Ovary (tissue), 10 donors: ENCODE measurements around the gene CDC42EP4. TPM values are rescaled to one million over a fixed set of nuclear protein-coding genes. Genes with fewer than 3 reads are reported as not detected.
A peak's percentile ranks its signal among the peaks of the same experiment; 100 is the strongest.

Experiments used
- DNase-seq, 5 donors: peaks; one replicate each; pipeline ENCODE4 v3.0.0-alpha.2; 2019 to 2020
- H3K27ac ChIP-seq, 2 donors: fragments of 200-600 bp; one replicate each; pipeline versions ENCODE4 v1.5.1 to v1.8.0; 2019 to 2022
- H3K27me3 ChIP-seq: fragments of 200-600 bp; one replicate; pipeline ENCODE4 v1.8.0; 2022
- H3K36me3 ChIP-seq: fragments of 200-600 bp; sonication (generic); one replicate; pipeline ENCODE4 v1.5.1; 2019
- H3K4me1 ChIP-seq: one replicate; pipeline ENCODE4 v1.8.1; 2013; ENCODE audit warnings: mild to moderate bottlenecking, moderate library complexity; ENCODE audit not compliant: insufficient read depth
- H3K4me3 ChIP-seq: fragments of 200-600 bp; sonication (generic); one replicate; pipeline ENCODE4 v1.5.1; 2017
- H3K9me3 ChIP-seq, 2 donors: fragments of 200-600 bp in 1 of 2; sonication (generic) in 1 of 2; one replicate each; pipeline versions ENCODE4 v1.5.1 to v1.8.1; 2013 to 2019; ENCODE audit warnings: mild to moderate bottlenecking in 1 of 2, moderate library complexity in 1 of 2
- CTCF ChIP-seq, 3 donors: fragments of 450-650 bp in 2 of 3; fragments of 200-600 bp in 1 of 3; IDR thresholded peaks; one replicate each; pipeline versions ENCODE4 v1.5.1 to v1.8.0; 2016 to 2022; ENCODE audit warnings: antibody characterized with exemption in 3 of 3, mild to moderate bottlenecking in 1 of 3
- EP300 ChIP-seq: sonication (generic); formaldehyde crosslinking; IDR thresholded peaks from one replicate; pipeline ENCODE4 v1.6.1; 2017; ENCODE audit warnings: antibody characterized with exemption
- POLR2A ChIP-seq: fragments of 450-650 bp; IDR thresholded peaks from one replicate; pipeline ENCODE4 v1.6.1; 2017; ENCODE audit warnings: antibody characterized with exemption, mild to moderate bottlenecking, moderate library complexity
- whole genome bisulfite sequencing, 3 donors: extraction: QIAGEN DNeasy Blood & Tissue Kit in 1 of 3; methylation state at CpG; one replicate each; pipeline versions ENCODE4 v1.1.5 to v1.1.7; 2013 to 2017; 5-methylcytosine and 5-hydroxymethylcytosine counted together
- intact Hi-C, 4 donors: fragments of 100-400 bp; cut with DNase I; formaldehyde crosslinking; loops; one replicate each; pipeline versions ENCODE4 v1.11.0 to v1.15.1; 2022 to 2023
- long read RNA-seq, 3 donors: library from polyadenylated mRNA in 2 of 3; unstranded in 2 of 3; transcript quantifications; one replicate each; pipeline ENCODE4 v2.0.0 and lab custom pipeline, GENCODE V29; 2021 to 2026
- polyA plus RNA-seq, 2 donors: library from polyadenylated mRNA; stranded (reverse); fragments of 200-250 nt in 1 of 2; fragments of 350-450 nt in 1 of 2; fragmentation: Illumina TruSeq in 1 of 2; extraction: RNeasy Lipid Tissue Mini Kit (QIAGEN cat#74804) in 1 of 2; gene quantifications; one replicate each; pipeline ENCODE4 v1.2.3, GENCODE V29; 2013 to 2014
- total RNA-seq, 7 donors: library from RNA; depleted of rRNA in 2 of 7; stranded (reverse); fragments of >200 nt in 2 of 7; fragmentation: NEBNext Ultra II Directional in 3 of 7; extraction: Animal tissue kit (Norgen Biotek cat#: 25700) in 3 of 7; gene quantifications; one replicate each; pipeline versions ENCODE4 v1.1.0 to v1.2.4, GENCODE V29; 2016 to 2023
- donor health status: DM: no; HTN: no; CAD: no; lungs with moderate emphysema.
- donor health status: DM: no; HTN: no; CAD: no.
- donor health status: Bipolar disorder and iron deficiency.
- donor health status: DM: yes; HTN: yes; CAD: no.
- donor health status: DM: no; HTN: no; CAD: no.
- donor health status: DM: yes; HTN: yes; CAD: no.

Gene CDC42EP4
- total RNA-seq, result 100 to 1,000 TPM in 5 of 7 donors, 10 to 100 TPM in 2; 82.4 to 171 (median 120) TPM
- 100 to 1,000 TPM in 1 of 2 donors, 10 to 100 TPM in 1; 59.0 to 106 TPM for polyA plus RNA-seq
- long read RNA-seq, donor 1, transcript CDC42EP4-201 (2 exons, 3,272 nt), result major isoform, 365 of 479 reads
- long read RNA-seq, donor 1, transcript CDC42EP4-205 (2 exons, 1,022 nt), result minor isoform, 16 of 479 reads
- long read RNA-seq, donor 1, partial matches to known transcripts, result 0 of 479 reads
- long read RNA-seq, donor 1, other reads (novel, unspliced or antisense), result 98 of 479 reads
- long read RNA-seq, donor 2, transcript CDC42EP4-201 (2 exons, 3,272 nt), result major isoform, 22 of 24 reads
- long read RNA-seq, donor 2, partial matches to known transcripts, result 0 of 24 reads
- long read RNA-seq, donor 2, other reads (novel, unspliced or antisense), result 0 of 24 reads
- long read RNA-seq, donor 3, transcript CDC42EP4-205 (2 exons, 1,022 nt), result minor isoform, 30 of 368 reads
- long read RNA-seq, donor 3, transcript CDC42EP4-201 (2 exons, 3,272 nt), result major isoform, 243 of 368 reads
- long read RNA-seq, donor 3, partial matches to known transcripts, result 0 of 368 reads
- long read RNA-seq, donor 3, other reads (novel, unspliced or antisense), result 95 of 368 reads

- Histone ChIP-seq H3K4me3 (peak within 1 kb of the TSS; percentile 100), H3K27me3 (no peaks in the 10 kb centered on the region), H3K4me1 (peaks cover 5% of the 10 kb centered on the region), H3K9me3 (no peaks in the 10 kb centered on the region), H3K36me3 (no peaks in the 10 kb centered on the region), H3K27ac (peak within 1 kb of the TSS; percentile 94 to 95)
- DNase-seq, result peak; percentile 96 to 98 (median 97)
- intact Hi-C loops, result loop anchor here in 3 of 4 donors (2.0 to 10.0 kb wide), 5 partner anchors 33 to 55 kb away; partner anchors contain the start of gene CPSF4L (in 1 of the 3)
- TF ChIP-seq EP300 (no peak), POLR2A (peak; percentile 95)
- 1 to 3% (median 2%) methylated on average over 52 to 71 of the region's 71 CpGs for WGBS, 3 donors
These were observed at the start of gene CDC42EP4 for GRCh38 chr17:73311781-73312641. CDC42EP4 (minus strand) TSS chr17:73312001; CDS start chr17:73286500, 25,501 bp downstream.

- Histone ChIP-seq H3K4me3 (no peak overlapping the region), H3K4me1 (peaks cover 11% of the 10 kb centered on the region), H3K9me3 (no peaks in the 10 kb centered on the region), H3K27me3 (no peaks in the 10 kb centered on the region), H3K27ac (no peak overlapping the region), H3K36me3 (no peaks in the 10 kb centered on the region)
- no peak for DNase-seq
- intact Hi-C loops, result loop anchor here in 1 of 4 donors (10.0 kb wide), 1 partner anchor 46 kb away; the partner anchor contains the start of gene CDC42EP4
- no peak for TF ChIP-seq POLR2A
- TF ChIP-seq CTCF (IDR thresholded peaks at IDR 0.05), result no peak
- TF ChIP-seq EP300, result no peak
- 83 to 86% (median 86%) methylated on average over 28 to 29 of the region's 29 CpGs for WGBS, 3 donors
These were observed 49.4 kb upstream of the CDC42EP4 start for GRCh38 chr17:73360961-73361761.

GRCh38 chr17:73359987-73360410 is 48.2 kb upstream of the CDC42EP4 start:
- no peak for DNase-seq

More at GRCh38 chr17:73359987-73360410, 48.2 kb upstream of the CDC42EP4 start:
- intact Hi-C loops, result loop anchor here in 1 of 4 donors (10.0 kb wide), 1 partner anchor 45 kb away; the partner anchor contains the start of gene CDC42EP4
- H3K27ac ChIP-seq, result no peak overlapping the region
- H3K4me1 ChIP-seq, result peaks cover 2% of the 10 kb centered on the region
- H3K36me3 ChIP-seq, result no peaks in the 10 kb centered on the region
- no peak for TF ChIP-seq EP300
- TF ChIP-seq POLR2A, result no peak
- no peak for TF ChIP-seq CTCF (IDR thresholded peaks at IDR 0.05)
- WGBS, 3 donors, result 91 to 92% (median 91%) methylated on average over 7 of the region's 7 CpGs
- no peaks in the 10 kb centered on the region for H3K9me3 ChIP-seq
- H3K4me3 ChIP-seq, result no peak overlapping the region
- H3K27me3 ChIP-seq, result no peaks in the 10 kb centered on the region
